AG09309 (cell line): Measurements from ENCODE around the gene JAKMIP1.

Experiments
- DNase-seq: peaks from one replicate; pipeline ENCODE4 v3.0.0-alpha.2; 2010; ENCODE audit warnings: low read depth
- H3K4me3 ChIP-seq: 2 replicates; pipeline ENCODE4 v1.5.1; 2011; ENCODE audit warnings: mild to moderate bottlenecking, low read depth, low read length, moderate library complexity; ENCODE audit not compliant: control insufficient read depth
- TF ChIP-seq, protein P1 (sequence below): IDR thresholded peaks from 2 replicates; pipeline ENCODE4 v1.5.1; 2011; ENCODE audit warnings: mild to moderate bottlenecking, low read depth, low read length, inconsistent platforms; ENCODE audit not compliant: insufficient read depth, control insufficient read depth; ENCODE audit errors: missing control alignments

The JAKMIP1 gene

DNA sequence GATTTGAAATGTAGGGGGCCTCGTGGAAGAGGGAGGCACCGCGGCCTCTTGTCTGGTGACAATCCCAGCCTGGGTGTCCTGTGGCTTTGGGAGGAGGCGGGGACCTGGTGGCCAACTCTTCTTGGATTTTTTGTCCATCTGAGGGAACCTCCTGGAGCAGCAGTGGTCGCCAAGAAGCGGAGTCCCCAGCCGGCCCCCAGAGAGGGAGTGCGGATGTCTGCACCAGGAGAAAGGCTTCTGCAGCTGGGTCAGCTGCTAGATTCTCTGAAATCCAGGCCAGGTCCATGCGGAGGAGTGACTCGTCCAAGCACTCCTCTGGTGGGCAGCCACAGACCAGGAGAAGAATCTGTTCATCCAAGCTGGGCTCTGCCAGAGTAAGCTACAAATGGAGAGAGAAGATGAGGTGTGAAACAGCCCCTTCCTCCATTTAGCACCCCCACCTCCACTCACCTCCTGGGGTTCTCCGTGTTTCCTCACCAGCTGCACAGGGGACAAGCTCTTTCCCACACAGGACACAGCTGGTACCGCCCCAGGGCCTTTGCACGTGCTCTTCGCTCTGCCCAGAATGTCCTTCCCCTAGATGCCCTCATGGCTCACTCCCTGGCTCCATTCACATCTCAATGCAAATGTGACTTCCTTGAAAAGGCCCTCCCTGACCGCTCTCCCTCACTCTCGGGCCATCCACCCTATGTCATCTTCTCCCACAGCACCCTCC is 209.7 kb downstream of the JAKMIP1 start:
- TF ChIP-seq, protein P1, sequence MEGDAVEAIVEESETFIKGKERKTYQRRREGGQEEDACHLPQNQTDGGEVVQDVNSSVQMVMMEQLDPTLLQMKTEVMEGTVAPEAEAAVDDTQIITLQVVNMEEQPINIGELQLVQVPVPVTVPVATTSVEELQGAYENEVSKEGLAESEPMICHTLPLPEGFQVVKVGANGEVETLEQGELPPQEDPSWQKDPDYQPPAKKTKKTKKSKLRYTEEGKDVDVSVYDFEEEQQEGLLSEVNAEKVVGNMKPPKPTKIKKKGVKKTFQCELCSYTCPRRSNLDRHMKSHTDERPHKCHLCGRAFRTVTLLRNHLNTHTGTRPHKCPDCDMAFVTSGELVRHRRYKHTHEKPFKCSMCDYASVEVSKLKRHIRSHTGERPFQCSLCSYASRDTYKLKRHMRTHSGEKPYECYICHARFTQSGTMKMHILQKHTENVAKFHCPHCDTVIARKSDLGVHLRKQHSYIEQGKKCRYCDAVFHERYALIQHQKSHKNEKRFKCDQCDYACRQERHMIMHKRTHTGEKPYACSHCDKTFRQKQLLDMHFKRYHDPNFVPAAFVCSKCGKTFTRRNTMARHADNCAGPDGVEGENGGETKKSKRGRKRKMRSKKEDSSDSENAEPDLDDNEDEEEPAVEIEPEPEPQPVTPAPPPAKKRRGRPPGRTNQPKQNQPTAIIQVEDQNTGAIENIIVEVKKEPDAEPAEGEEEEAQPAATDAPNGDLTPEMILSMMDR, result no peak
- no peak for DNase-seq
- H3K4me3 ChIP-seq, result no peak overlapping the region

DNA sequence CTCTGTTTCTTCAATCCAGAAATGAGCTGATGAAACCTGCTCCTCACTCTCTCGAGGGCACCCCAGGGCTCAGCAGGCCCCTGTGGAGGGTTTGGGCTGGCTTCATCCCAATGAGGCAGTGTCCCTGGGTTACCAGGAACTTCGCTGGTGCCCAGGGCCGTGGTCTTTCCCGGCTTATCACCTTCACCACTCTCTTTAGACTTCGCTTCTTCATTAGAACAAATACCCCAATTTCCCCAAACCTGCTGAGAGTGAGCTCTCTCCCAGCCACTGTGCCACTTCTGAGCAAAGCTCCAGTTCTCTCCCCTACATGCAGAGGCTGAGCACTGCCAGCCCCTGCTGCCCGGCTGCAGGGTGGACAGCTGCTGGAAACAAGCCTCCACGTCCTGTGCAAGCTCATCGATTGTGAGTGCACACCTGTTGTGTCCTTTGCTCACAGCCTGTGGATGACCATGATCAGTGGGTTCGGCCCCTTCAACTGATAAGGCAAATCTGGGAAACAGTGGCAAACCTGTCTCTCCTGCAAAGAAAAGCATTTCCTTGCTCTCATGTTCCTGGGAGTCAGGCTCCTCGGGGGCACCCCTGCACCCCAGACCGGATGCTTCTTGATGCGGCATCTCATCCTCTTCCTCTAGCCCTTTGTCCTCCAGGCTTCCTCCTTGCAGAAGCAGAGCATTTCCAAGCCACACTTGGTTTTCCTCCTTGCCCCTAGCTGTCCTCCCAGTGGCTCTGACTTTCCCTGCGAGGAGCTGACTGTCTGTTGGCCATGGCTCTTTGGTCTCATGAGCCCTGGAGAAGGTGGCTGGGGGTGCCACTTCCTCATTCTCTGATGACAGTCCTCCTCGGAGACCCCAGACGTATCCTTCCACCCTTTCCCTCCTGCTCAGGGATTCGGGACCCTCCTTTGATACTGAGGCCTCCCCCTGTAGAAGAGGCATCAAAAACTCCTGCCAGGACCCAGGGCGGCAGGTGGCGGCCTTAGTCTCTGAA is 210.8 kb downstream of the JAKMIP1 start:
- no peak overlapping the region for H3K4me3 ChIP-seq
- TF ChIP-seq, protein P1, result no peak
- no peak for DNase-seq

DNA sequence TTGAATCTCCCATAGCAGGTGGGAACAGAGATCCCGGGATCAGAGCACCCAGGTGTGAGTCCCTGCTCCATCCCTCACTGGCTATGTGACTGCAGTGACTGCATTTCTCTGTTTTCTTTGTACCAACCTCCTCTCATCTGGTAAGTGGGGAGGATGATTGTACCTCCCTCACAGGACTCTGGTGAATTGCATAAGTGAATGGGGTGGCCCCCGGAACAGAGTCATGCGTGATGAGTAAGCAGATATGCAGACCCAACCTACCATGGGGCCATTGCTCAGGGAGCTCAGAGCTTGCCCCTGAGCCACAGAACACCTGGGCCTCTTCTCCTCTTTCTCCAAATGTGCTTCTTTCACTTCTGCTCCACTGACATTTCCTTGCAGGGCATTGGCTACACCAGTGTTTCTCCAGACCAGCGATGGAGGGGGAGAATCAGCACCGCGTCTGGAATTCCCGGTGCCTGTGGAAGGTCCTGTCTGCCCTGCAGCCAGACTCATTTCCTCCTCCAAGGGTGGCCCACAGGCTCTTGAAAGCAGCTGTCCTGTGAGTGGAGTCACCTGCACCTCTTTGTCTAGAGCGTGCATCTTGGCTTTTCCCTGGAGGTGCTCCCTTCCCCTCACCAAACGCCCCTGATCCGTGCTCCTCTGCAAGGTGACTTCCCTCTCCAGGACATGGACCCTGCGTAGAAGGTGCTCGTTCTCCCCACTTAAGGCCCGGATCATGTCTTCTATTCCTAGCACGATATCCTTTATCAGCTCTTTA is 212.1 kb downstream of the JAKMIP1 start:
- no peak for DNase-seq
- TF ChIP-seq, protein P1, result no peak
- H3K4me3 ChIP-seq, result no peak overlapping the region

DNA sequence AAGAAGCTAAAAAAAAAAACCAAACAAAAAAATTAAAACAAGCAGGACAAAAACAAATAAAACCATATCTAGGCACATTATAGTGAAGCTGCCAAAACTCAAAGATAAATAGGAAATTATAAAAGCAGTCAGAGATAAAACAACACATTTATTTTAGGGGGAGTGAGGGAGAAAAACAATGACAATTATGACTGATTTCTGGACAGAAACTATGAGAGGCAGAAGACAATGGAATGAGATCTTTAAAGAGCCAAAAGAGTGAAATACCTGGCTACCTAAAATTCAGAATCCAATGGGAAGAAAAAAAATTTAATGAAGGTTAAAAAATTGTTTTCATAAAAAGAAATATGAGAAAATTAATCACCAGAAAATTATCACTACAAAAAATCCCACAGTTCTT is 215.5 kb downstream of the JAKMIP1 start:
- TF ChIP-seq, protein P1, result no peak
- DNase-seq, result no peak
- H3K4me3 ChIP-seq, result no peak overlapping the region

DNA sequence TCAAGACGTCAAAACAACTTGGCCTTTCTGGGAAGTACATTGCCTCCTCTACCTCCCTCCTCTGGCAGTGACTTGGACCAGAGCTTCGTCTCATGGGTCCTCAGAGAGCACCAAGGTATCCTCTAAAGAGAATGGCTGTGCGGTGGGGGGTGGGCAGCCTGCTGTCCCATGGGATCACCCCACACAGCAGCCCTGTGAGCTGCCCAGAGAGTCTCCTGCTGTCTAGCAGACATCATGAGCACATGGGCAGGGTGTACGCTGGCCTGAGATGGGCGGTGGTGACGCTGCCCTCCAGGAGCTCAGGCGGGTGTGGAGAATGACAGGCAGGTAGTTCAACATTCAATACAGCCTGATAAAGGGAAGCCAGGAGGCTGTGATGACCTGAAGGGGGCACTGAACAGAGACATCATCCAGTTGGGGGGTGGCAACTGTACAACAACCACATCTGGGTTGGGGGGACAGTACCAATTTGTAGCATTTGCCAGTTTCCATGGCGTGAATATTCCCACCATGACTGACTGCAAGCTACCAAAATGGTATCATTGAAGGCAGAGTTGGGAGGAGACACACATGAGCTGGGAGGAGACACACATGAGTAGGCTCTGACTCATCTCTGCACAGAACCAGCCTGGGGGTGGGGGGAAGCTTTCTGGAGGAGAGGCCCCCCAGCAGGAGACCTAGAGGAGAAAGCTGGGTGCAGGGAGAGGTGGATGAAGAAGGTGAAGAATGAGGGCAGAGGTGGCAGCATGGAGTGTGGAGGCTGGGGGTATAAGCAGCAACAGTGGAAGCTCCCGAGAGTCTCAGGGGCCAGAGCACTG is 218.0 kb downstream of the JAKMIP1 start:
- H3K4me3 ChIP-seq, result no peak overlapping the region
- DNase-seq, result no peak
- TF ChIP-seq, protein P1, result no peak
